GM12892 (cell line): ENCODE data around the gene ELOVL6.

Experiments used
- POLR2A ChIP-seq: IDR thresholded peaks from 2 replicates; pipeline ENCODE4 v1.6.1; 2011; ENCODE audit warnings: low read depth, low read length, control low read depth
- TAF1 ChIP-seq: IDR thresholded peaks from 2 replicates; pipeline ENCODE4 v1.6.1; 2011; ENCODE audit warnings: low read depth, mild to moderate bottlenecking, control low read depth, low read length, borderline replicate concordance

GRCh38 chr4:110074570-110074969, 123.8 kb downstream of the ELOVL6 start:
- TF ChIP-seq TAF1 = no peak
- no peak for TF ChIP-seq POLR2A
